SH-SY5Y (cell line): ENCODE results near the gene GAS5.

ENCODE experiments used
- GATA2 ChIP-seq: IDR thresholded peaks from 2 replicates; pipeline ENCODE4 v1.6.1; 2011; ENCODE audit warnings: mild to moderate bottlenecking, low read depth, low read length
- GATA3 ChIP-seq: IDR thresholded peaks from 2 replicates; pipeline ENCODE4 v1.6.1; 2011; ENCODE audit warnings: low read depth, mild to moderate bottlenecking, low read length, moderate library complexity

The GAS5 gene

GRCh38 chr1:173818459-173818858 is 49.3 kb downstream of the GAS5 start:
- TF ChIP-seq GATA3, result no peak
- no peak for TF ChIP-seq GATA2
